Mesothelial cell of epicardium (in vitro differentiated cells): ENCODE measurements around the gene PPIL1. TPM values are rescaled to one million over a fixed set of nuclear protein-coding genes. Genes with fewer than 3 reads are reported as not detected.

ENCODE experiments used
- DNase-seq, 2 experiments: peaks; one replicate each; pipeline ENCODE4 v3.0.0; 2021; ENCODE audit warnings: low spot score in 2 of 2; ENCODE audit not compliant: unreplicated experiment in 2 of 2
- H3K27ac Mint-ChIP-seq: 2 replicates; pipeline ENCODE4 v1.8.0; 2021; ENCODE audit warnings: mixed read lengths
- H3K27me3 Mint-ChIP-seq: 2 replicates; pipeline ENCODE4 v1.8.0; 2021; ENCODE audit warnings: low read depth, mixed read lengths
- H3K36me3 Mint-ChIP-seq: 2 replicates; pipeline ENCODE4 v1.8.0; 2021; ENCODE audit warnings: mixed read lengths
- H3K4me1 Mint-ChIP-seq: 2 replicates; pipeline ENCODE4 v1.8.0; 2021; ENCODE audit warnings: mixed read lengths
- H3K4me3 Mint-ChIP-seq: 2 replicates; pipeline ENCODE4 v1.8.0; 2021; ENCODE audit warnings: mild to moderate bottlenecking, moderate library complexity, mixed read lengths
- H3K9me3 Mint-ChIP-seq: 2 replicates; pipeline ENCODE4 v1.8.0; 2021; ENCODE audit warnings: mixed read lengths
- CTCF ChIP-seq: fragments of 200-600 bp; sonication (generic); IDR thresholded peaks from one replicate; pipeline ENCODE4 v1.5.0; 2021; ENCODE audit warnings: antibody characterized with exemption; ENCODE audit not compliant: unreplicated experiment
- total RNA-seq: library from RNA; stranded (reverse); gene quantifications from 3 replicates; pipeline ENCODE4 v1.2.1, GENCODE V29; 2021

Gene PPIL1
- total RNA-seq, 1 donor from 2014 or later: 32.7 TPM

- no peak overlapping the region for H3K4me3 Mint-ChIP-seq
- DNase-seq: no peak
- TF ChIP-seq CTCF: no peak
- no peaks in the 10 kb centered on the region for H3K27me3 Mint-ChIP-seq
- peaks cover 20% of the 10 kb centered on the region for H3K36me3 Mint-ChIP-seq
- H3K9me3 Mint-ChIP-seq: no peaks in the 10 kb centered on the region
- H3K4me1 Mint-ChIP-seq: peaks cover 4% of the 10 kb centered on the region
- no peak overlapping the region for H3K27ac Mint-ChIP-seq
Measured at GRCh38 chr6:36912030-36912454, 37.4 kb upstream of the PPIL1 start.

- Mint-ChIP-seq H3K27ac (no peak overlapping the region), H3K4me1 (no peaks in the 10 kb centered on the region), H3K27me3 (no peaks in the 10 kb centered on the region), H3K9me3 (no peaks in the 10 kb centered on the region), H3K4me3 (no peak overlapping the region), H3K36me3 (peaks cover 19% of the 10 kb centered on the region)
- TF ChIP-seq CTCF: no peak
- DNase-seq: no peak
Measured at GRCh38 chr6:36908747-36909146, 34.1 kb upstream of the PPIL1 start.

GRCh38 chr6:36907781-36908180 is 33.2 kb upstream of the PPIL1 start:
- no peaks in the 10 kb centered on the region for H3K27me3 Mint-ChIP-seq
- TF ChIP-seq CTCF: no peak
- peaks cover 23% of the 10 kb centered on the region for H3K36me3 Mint-ChIP-seq
- no peak overlapping the region for H3K4me3 Mint-ChIP-seq
- no peaks in the 10 kb centered on the region for H3K9me3 Mint-ChIP-seq
- no peak overlapping the region for H3K27ac Mint-ChIP-seq
- DNase-seq: no peak
- no peaks in the 10 kb centered on the region for H3K4me1 Mint-ChIP-seq

- no peak for TF ChIP-seq CTCF
- H3K4me1 Mint-ChIP-seq: no peaks in the 10 kb centered on the region
- DNase-seq: no peak
- H3K27ac Mint-ChIP-seq: no peak overlapping the region
- H3K4me3 Mint-ChIP-seq: no peak overlapping the region
- H3K36me3 Mint-ChIP-seq: peaks cover 22% of the 10 kb centered on the region
- no peaks in the 10 kb centered on the region for H3K27me3 Mint-ChIP-seq
- H3K9me3 Mint-ChIP-seq: no peaks in the 10 kb centered on the region
Measured at GRCh38 chr6:36906539-36907325, 32.1 kb upstream of the PPIL1 start.

- TF ChIP-seq CTCF: no peak
- Mint-ChIP-seq H3K4me1 (no peaks in the 10 kb centered on the region), H3K9me3 (no peaks in the 10 kb centered on the region), H3K27ac (no peak overlapping the region), H3K27me3 (no peaks in the 10 kb centered on the region), H3K36me3 (peaks cover 21% of the 10 kb centered on the region), H3K4me3 (no peak overlapping the region)
- DNase-seq: no peak
Measured at GRCh38 chr6:36904851-36905393, 30.3 kb upstream of the PPIL1 start.
